Measurements from ENCODE around the gene ZBTB34.

DNA sequence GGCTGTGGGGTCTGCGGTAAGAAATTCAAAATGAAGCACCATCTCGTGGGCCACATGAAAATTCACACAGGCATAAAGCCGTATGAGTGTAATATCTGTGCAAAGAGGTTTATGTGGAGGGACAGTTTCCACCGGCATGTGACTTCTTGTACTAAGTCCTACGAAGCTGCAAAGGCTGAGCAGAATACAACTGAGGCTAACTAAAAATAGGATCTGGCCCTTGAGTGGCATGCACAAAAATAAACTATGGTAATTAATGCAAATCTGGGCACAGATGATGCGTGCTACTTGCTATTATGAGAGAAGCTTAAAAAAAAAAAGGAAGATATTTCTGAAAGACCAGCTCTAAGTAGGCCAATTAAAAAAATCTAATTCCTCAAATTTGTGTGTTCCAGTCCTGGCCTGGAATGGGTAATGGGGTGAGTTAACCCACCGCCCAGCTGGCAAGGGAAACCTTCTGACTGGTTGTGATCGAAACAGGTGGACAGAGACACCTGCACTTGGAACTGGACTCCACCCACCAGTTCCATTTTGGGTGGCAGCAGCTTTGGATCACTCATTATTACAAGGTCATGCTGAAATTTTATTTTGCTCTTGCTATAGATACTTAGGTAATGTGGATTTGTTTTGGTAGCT, 26.6 kb upstream of the ZBTB34 start:
- TF ChIP-seq, protein P1, sequence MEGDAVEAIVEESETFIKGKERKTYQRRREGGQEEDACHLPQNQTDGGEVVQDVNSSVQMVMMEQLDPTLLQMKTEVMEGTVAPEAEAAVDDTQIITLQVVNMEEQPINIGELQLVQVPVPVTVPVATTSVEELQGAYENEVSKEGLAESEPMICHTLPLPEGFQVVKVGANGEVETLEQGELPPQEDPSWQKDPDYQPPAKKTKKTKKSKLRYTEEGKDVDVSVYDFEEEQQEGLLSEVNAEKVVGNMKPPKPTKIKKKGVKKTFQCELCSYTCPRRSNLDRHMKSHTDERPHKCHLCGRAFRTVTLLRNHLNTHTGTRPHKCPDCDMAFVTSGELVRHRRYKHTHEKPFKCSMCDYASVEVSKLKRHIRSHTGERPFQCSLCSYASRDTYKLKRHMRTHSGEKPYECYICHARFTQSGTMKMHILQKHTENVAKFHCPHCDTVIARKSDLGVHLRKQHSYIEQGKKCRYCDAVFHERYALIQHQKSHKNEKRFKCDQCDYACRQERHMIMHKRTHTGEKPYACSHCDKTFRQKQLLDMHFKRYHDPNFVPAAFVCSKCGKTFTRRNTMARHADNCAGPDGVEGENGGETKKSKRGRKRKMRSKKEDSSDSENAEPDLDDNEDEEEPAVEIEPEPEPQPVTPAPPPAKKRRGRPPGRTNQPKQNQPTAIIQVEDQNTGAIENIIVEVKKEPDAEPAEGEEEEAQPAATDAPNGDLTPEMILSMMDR (conservative IDR thresholded peaks at IDR 0.05; ENCODE audit: low read depth, low read length) = no peak
- TF ChIP-seq EZH2 (IDR thresholded peaks at IDR 0.05; ENCODE audit: low read length, unreplicated experiment) (no peak), EZH2phosphoT487 (IDR thresholded peaks at IDR 0.05; ENCODE audit: borderline replicate concordance, low read length) (no peak)

All from PC-3 (cell line).